IMR-90 (cell line): ENCODE measurements around the gene TSSK3. TPM values are rescaled to one million over a fixed set of nuclear protein-coding genes. Genes with fewer than 3 reads are reported as not detected.
A peak's percentile ranks its signal among the peaks of the same experiment; 100 is the strongest.

ENCODE experiments used
- ATAC-seq: fragments of 200-7000 bp; cut with Tn5 transposase; 2 replicates; pipeline ENCODE4 v1.9.1; 2020; ENCODE audit warnings: low read depth, mild to moderate bottlenecking, moderate library complexity
- Bru-seq: library from RNA; stranded (reverse); fragments of 400-500 nt; gene quantifications from one replicate; lab custom pipeline; 2021; lab: Mats Ljungman, UMichigan
- BruChase-seq, 2 experiments: library from RNA; stranded (reverse); fragments of 400-500 nt; gene quantifications; one replicate each; lab custom pipeline; 2021; lab: Mats Ljungman, UMichigan
- BruUV-seq: library from RNA; stranded (reverse); fragments of 400-500 nt; replicated peaks from 2 replicates; lab custom pipeline; 2021; lab: Mats Ljungman, UMichigan
- CTCF ChIA-PET: fragments of 300-600 bp; formaldehyde crosslinking; extraction: SDS; loops from one replicate; lab custom pipeline; 2021; ENCODE audit warnings: antibody characterized with exemption; lab: Yijun Ruan, JAX
- POLR2A ChIA-PET: fragments of 300-600 bp; sonication (Branson Sonifier 250); formaldehyde crosslinking; loops from one replicate; lab custom pipeline; 2022; ENCODE audit warnings: antibody characterized with exemption; ENCODE audit not compliant: unreplicated experiment; lab: Charles Lee
- DNase-seq: peaks from one replicate; pipeline ENCODE4 v3.0.0; 2013
- H2AFZ ChIP-seq: replicated peaks from 2 replicates; pipeline ENCODE3; 2013; ENCODE audit warnings: low read length, mild to moderate bottlenecking; ENCODE audit not compliant: poor library complexity
- H2AK5ac ChIP-seq: 2 replicates; pipeline ENCODE4 v1.6.1; 2013; ENCODE audit warnings: low read depth, low read length, inconsistent platforms
- H2AK9ac ChIP-seq: replicated peaks from 2 replicates; pipeline ENCODE3; 2013; ENCODE audit warnings: mild to moderate bottlenecking, low read depth, low read length, moderate library complexity; ENCODE audit not compliant: poor library complexity
- H2BK120ac ChIP-seq: 2 replicates; pipeline ENCODE4 v1.6.1; 2013; ENCODE audit warnings: low read depth, low read length, inconsistent platforms
- H2BK15ac ChIP-seq: 3 replicates; pipeline ENCODE4 v1.6.1; 2013; ENCODE audit warnings: low read depth, low read length, inconsistent platforms
- H2BK20ac ChIP-seq: 2 replicates; pipeline ENCODE4 v1.6.1; 2013; ENCODE audit warnings: low read depth, mild to moderate bottlenecking, inconsistent platforms, low read length, moderate library complexity
- H2BK5ac ChIP-seq: 2 replicates; pipeline ENCODE4 v1.6.1; 2013; ENCODE audit warnings: mild to moderate bottlenecking, low read depth, low read length, inconsistent platforms; ENCODE audit not compliant: poor library complexity, severe bottlenecking
- H3K14ac ChIP-seq: replicated peaks from 2 replicates; pipeline ENCODE4 v1.6.1; 2013; ENCODE audit warnings: low read depth, low read length, inconsistent platforms
- H3K18ac ChIP-seq: 2 replicates; pipeline ENCODE4 v1.6.1; 2013; ENCODE audit warnings: low read depth, low read length, control low read depth
- H3K23ac ChIP-seq: 2 replicates; pipeline ENCODE4 v1.6.1; 2013; ENCODE audit warnings: low read depth, low read length, inconsistent platforms
- H3K27ac ChIP-seq: 2 replicates; pipeline ENCODE4 v1.5.1; 2013; ENCODE audit warnings: mild to moderate bottlenecking, control low read depth, low read length; ENCODE audit not compliant: insufficient read depth
- H3K27me3 ChIP-seq: 2 replicates; pipeline ENCODE4 v1.6.1; 2013; ENCODE audit warnings: low read length; ENCODE audit not compliant: control insufficient read depth, insufficient read depth
- H3K36me3 ChIP-seq: 2 replicates; pipeline ENCODE4 v1.6.1; 2013; ENCODE audit warnings: low read length, mixed read lengths; ENCODE audit not compliant: control insufficient read depth, insufficient read depth
- H3K4ac ChIP-seq: 2 replicates; pipeline ENCODE4 v1.6.1; 2013; ENCODE audit warnings: low read depth, low read length, inconsistent platforms
- H3K4me1 ChIP-seq: 2 replicates; pipeline ENCODE4 v1.6.1; 2013; ENCODE audit warnings: low read length, mixed read lengths; ENCODE audit not compliant: control insufficient read depth, insufficient read depth
- H3K4me2 ChIP-seq: 2 replicates; pipeline ENCODE4 v1.6.1; 2013; ENCODE audit warnings: low read depth, mild to moderate bottlenecking, control low read depth, low read length, moderate library complexity
- H3K4me3 ChIP-seq: 2 replicates; pipeline ENCODE4 v1.5.1; 2013; ENCODE audit warnings: low read depth, mild to moderate bottlenecking, control low read depth, low read length, moderate library complexity; ENCODE audit not compliant: insufficient read depth
- H3K56ac ChIP-seq: 2 replicates; pipeline ENCODE4 v1.6.1; 2013; ENCODE audit warnings: low read length, inconsistent platforms; ENCODE audit not compliant: insufficient read depth; ENCODE audit errors: extremely low read depth
- H3K79me1 ChIP-seq, 2 experiments: 2 replicates each; pipeline ENCODE4 v1.6.1; 2013; ENCODE audit warnings: low read length in 2 of 2, inconsistent platforms in 1 of 2, low read depth in 1 of 2
- H3K9ac ChIP-seq: 2 replicates; pipeline ENCODE4 v1.6.1; 2013; ENCODE audit warnings: low read depth, low read length, control low read depth
- H3K9me1 ChIP-seq: 2 replicates; pipeline ENCODE4 v1.6.1; 2013; ENCODE audit warnings: low read length, inconsistent platforms; ENCODE audit not compliant: insufficient read depth
- H3K9me3 ChIP-seq: 2 replicates; pipeline ENCODE4 v1.6.1; 2013; ENCODE audit warnings: low read length; ENCODE audit not compliant: control insufficient read depth, insufficient read depth
- H4K20me1 ChIP-seq: 2 replicates; pipeline ENCODE4 v1.6.1; 2013; ENCODE audit warnings: low read length, inconsistent platforms; ENCODE audit not compliant: insufficient read depth
- H4K5ac ChIP-seq: 2 replicates; pipeline ENCODE4 v1.6.1; 2013; ENCODE audit warnings: mild to moderate bottlenecking, low read depth, low read length, control low read depth
- H4K8ac ChIP-seq, 2 experiments: 2 replicates each; pipeline ENCODE4 v1.6.1; 2013; ENCODE audit warnings: low read depth in 2 of 2, low read length in 2 of 2, control low read depth in 1 of 2, inconsistent platforms in 1 of 2
- H4K91ac ChIP-seq: 2 replicates; pipeline ENCODE4 v1.6.1; 2013; ENCODE audit warnings: low read depth, low read length, inconsistent platforms; ENCODE audit not compliant: insufficient read depth
- BHLHE40 ChIP-seq: fragments of 150-350 bp; IDR thresholded peaks from 2 replicates; pipeline ENCODE4 v1.6.1; 2016; ENCODE audit warnings: mild to moderate bottlenecking, low read depth, low read length
- CEBPB ChIP-seq: IDR thresholded peaks from 2 replicates; pipeline ENCODE4 v1.6.1; 2012; ENCODE audit warnings: low read depth, low read length, improper control_type of control experiment
- CTCF ChIP-seq: conservative IDR thresholded peaks from 2 replicates; pipeline ENCODE4 v1.5.1; 2012; ENCODE audit warnings: mild to moderate bottlenecking, low read depth, low read length, improper control_type of control experiment
- ELK1 ChIP-seq: fragments of 150-350 bp; IDR thresholded peaks from 2 replicates; pipeline ENCODE4 v1.6.1; 2016; ENCODE audit warnings: low read depth, mild to moderate bottlenecking, low read length, moderate library complexity, borderline replicate concordance
- FOS ChIP-seq: fragments of 150-350 bp; IDR thresholded peaks from 2 replicates; pipeline ENCODE4 v1.6.1; 2016; ENCODE audit warnings: low read depth, low read length
- MAFK ChIP-seq: IDR thresholded peaks from 2 replicates; pipeline ENCODE4 v1.6.1; 2012; ENCODE audit warnings: low read depth, low read length, improper control_type of control experiment
- MAZ ChIP-seq: IDR thresholded peaks from 2 replicates; pipeline ENCODE4 v1.6.1; 2012; ENCODE audit warnings: low read depth, mild to moderate bottlenecking, low read length, improper control_type of control experiment, moderate library complexity, borderline replicate concordance
- MXI1 ChIP-seq: IDR thresholded peaks from 2 replicates; pipeline ENCODE4 v1.6.1; 2012; ENCODE audit warnings: low read depth, mild to moderate bottlenecking, low read length, moderate library complexity, borderline replicate concordance
- RFX5 ChIP-seq: IDR thresholded peaks from 2 replicates; pipeline ENCODE4 v1.8.0; 2012; ENCODE audit warnings: low read depth, mild to moderate bottlenecking, low read length, moderate library complexity
- SMC3 ChIP-seq: fragments of 150-350 bp; IDR thresholded peaks from 2 replicates; pipeline ENCODE4 v1.6.1; 2016; ENCODE audit warnings: low read depth, mild to moderate bottlenecking, antibody characterized with exemption, low read length, moderate library complexity
- USF2 ChIP-seq: fragments of 150-350 bp; IDR thresholded peaks from 2 replicates; pipeline ENCODE4 v1.6.1; 2017; ENCODE audit warnings: mild to moderate bottlenecking, antibody characterized with exemption, low read length, low read depth
- WGBS, 2 experiments: methylation state at CpG; one replicate each; pipeline versions ENCODE4 v1.1.5 to v1.1.7; 2013; ENCODE audit warnings: missing lambda C conversion rate in 2 of 2; ENCODE audit not compliant: insufficient read length in 1 of 2; ENCODE audit errors: extremely low coverage in 2 of 2; 5-methylcytosine and 5-hydroxymethylcytosine counted together
- dilution Hi-C: fragments of 300-500 bp; cut with HindIII; formaldehyde crosslinking; loops from one replicate; pipeline ENCODE4 v1.14.3; 2018; ENCODE audit warnings: low sequenced_read_pairs; ENCODE audit not compliant: unreplicated experiment
- in situ Hi-C: fragments of 300-500 bp; cut with MboI; formaldehyde crosslinking; loops from 3 replicates; pipeline ENCODE4 v1.14.3; 2019; ENCODE audit warnings: low sequenced_read_pairs, inconsistent platforms, mixed read lengths
- intact Hi-C: fragments of 100-400 bp; cut with micrococcal nuclease; formaldehyde crosslinking; loops from 2 replicates; pipeline ENCODE4 v1.10.0; 2022
- long read RNA-seq: library from polyadenylated mRNA; unstranded; transcript quantifications from one replicate; pipeline ENCODE4 v2.0.0, GENCODE V29; 2021; ENCODE audit not compliant: unreplicated experiment
- polyA plus RNA-seq, 3 experiments: library from polyadenylated mRNA; depleted of rRNA; stranded (reverse); fragments of >200 nt; gene quantifications; 2 replicates each; pipeline ENCODE4 v1.2.3, GENCODE V29; 2012; ENCODE audit warnings: low replicate concordance in 1 of 3
- total RNA-seq: library from RNA; depleted of rRNA; stranded (reverse); fragments of >200 nt; gene quantifications from 2 replicates; pipeline ENCODE4 v1.2.3, GENCODE V29; 2012; rRNA removed

The TSSK3 gene
- total RNA-seq (not detected in 2 replicates), polyA plus RNA-seq (2012; rRNA removed) (0.24 and 0.96 TPM in 2 replicates), Bru-seq, nascent RNA (percentile 43 among the genes with signal in this experiment), BruChase-seq, experiment 1, labeled RNA remaining after a 6-hour chase (percentile 42 among the genes with signal in this experiment), BruChase-seq, experiment 2, labeled RNA remaining after a 2-hour chase (percentile 40 among the genes with signal in this experiment)
- polyA plus RNA-seq (2012; cell fraction: cytosol; rRNA removed) = 0.15 TPM in 1 of 2 replicates, not detected in the other
- 1.7 and 2.9 TPM in 2 replicates for polyA plus RNA-seq (2012; cell fraction: nucleus; rRNA removed; ENCODE audit: low replicate concordance)
- long read RNA-seq = 0 reads

GRCh38 chr1:32362474-32363313 is at the start of gene TSSK3, which contains the start of gene FAM229A:
Gene TSSK3 (plus strand): TSS chr1:32362539. CDS start chr1:32362702, 163 bp downstream.
Gene FAM229A (minus strand): TSS chr1:32362485. CDS start chr1:32362091, 394 bp downstream.
- Histone ChIP-seq H3K4me2 (no peak within 1 kb of the TSS), H2AK9ac (peak within 1 kb of the TSS; percentile 46), H2AFZ (peak within 1 kb of the TSS; percentile 77), H4K8ac (peak within 1 kb of the TSS in 1 of 2 experiments; percentile 27; a peak in 1 of 4 replicates), H3K4me3 (no peak within 1 kb of the TSS), H3K36me3 (peaks cover 33% of the 10 kb centered on the region), H2BK20ac (no peak within 1 kb of the TSS), H3K27ac (no peak within 1 kb of the TSS), H3K9me3 (no peaks in the 10 kb centered on the region), H3K56ac (no peak within 1 kb of the TSS), H3K79me1 (peaks cover 0 to 3% of the 10 kb centered on the region in 2 experiments; a peak in 1 of 4 replicates), H4K20me1 (no peaks in the 10 kb centered on the region; the same call in 1 of the 2 replicates), H2BK5ac (no peak within 1 kb of the TSS), H2BK15ac (no peak within 1 kb of the TSS), H4K91ac (no peak within 1 kb of the TSS), H3K9me1 (0 out of 2 replicates have a peak, but pooled peaks cover 4% of the 10 kb centered on the region), H3K14ac (no peak within 1 kb of the TSS), H3K4ac (no peak within 1 kb of the TSS; the same call in 1 of the 2 replicates), H3K23ac (no peak within 1 kb of the TSS; the same call in 1 of the 2 replicates), H2BK120ac (no peak within 1 kb of the TSS), H3K27me3 (no peaks in the 10 kb centered on the region), H4K5ac (no peak within 1 kb of the TSS), H2AK5ac (no peak within 1 kb of the TSS), H3K4me1 (no peaks in the 10 kb centered on the region), H3K18ac (no peak within 1 kb of the TSS), H3K9ac (no peak within 1 kb of the TSS)
- intact Hi-C loops = no loop called here
- ChIA-PET POLR2A (interaction anchor here (2.1 kb wide), 1 partner anchor 11 kb away, joined by 4 read pairs; no protein-coding TSS in a partner anchor), CTCF (no interaction called here)
- whole genome bisulfite sequencing, 2 experiments = 88% methylated on average over 3 of the region's 17 CpGs; no CpG with 5 or more reads in 1 of the 2 experiments
- DNase-seq (no peak), ATAC-seq (no peak)
- BruUV-seq = no TSS peak
- dilution Hi-C loops = no loop called here
- in situ Hi-C loops = no loop called here
- TF ChIP-seq ELK1 (no peak), MAFK (no peak), MAZ (no peak), MXI1 (no peak), FOS (no peak), CTCF (no peak), BHLHE40 (no peak), USF2 (no peak), SMC3 (no peak), RFX5 (no peak), CEBPB (no peak)
